ENCODE results near the gene PPP1CA. TPM values are rescaled to one million over a fixed set of nuclear protein-coding genes. Genes with fewer than 3 reads are reported as not detected.

The PPP1CA gene
- total RNA-seq, 1 donor from 2014 or later = 163 TPM

DNA sequence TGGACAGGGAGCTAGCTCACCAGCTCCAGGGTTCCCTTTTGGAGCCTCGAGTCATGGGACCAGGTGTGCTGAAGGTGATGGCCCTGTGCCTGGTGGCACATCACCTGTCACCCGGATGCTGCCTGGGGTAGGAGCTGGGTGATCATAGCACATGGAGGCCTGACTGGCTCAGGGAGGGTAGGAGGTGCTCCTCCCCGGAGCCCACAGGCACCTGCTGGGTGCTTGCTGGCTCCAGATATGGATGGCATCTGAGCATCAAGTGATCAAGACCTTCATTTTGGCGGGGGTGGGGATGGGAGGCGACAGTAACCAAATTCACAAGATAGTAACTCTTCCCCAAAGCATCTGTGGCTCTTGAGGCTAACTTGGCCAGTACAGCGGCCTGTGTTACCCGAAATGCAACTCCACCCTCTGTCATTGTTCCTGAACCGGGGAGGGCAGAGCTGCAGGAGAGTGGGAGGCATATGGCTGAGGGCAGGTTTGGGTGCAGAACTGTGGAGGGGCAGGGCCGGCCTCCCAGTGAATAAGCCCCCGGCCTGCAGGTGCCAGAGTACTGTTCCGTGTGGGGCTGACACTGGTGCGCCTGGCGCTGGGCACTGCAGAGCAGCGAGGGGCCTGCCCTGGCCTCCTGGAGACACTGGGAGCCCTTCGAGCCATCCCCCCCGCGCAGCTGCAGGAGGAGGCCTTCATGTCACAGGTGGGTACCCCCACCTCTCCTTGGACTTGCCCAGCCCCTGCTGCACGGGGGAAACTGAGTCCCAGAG is 7.0 kb upstream of the PPP1CA start:
- Mint-ChIP-seq H3K9me3 (ENCODE audit: unreplicated experiment) (no peaks in the 10 kb centered on the region), H3K27me3 (ENCODE audit: unreplicated experiment) (peaks cover 8% of the 10 kb centered on the region), H3K36me3 (ENCODE audit: unreplicated experiment) (no peaks in the 10 kb centered on the region), H3K4me3 (ENCODE audit: unreplicated experiment) (no peak overlapping the region), H3K4me1 (ENCODE audit: low read depth, unreplicated experiment) (peaks cover 10% of the 10 kb centered on the region), H3K27ac (ENCODE audit: unreplicated experiment) (no peak overlapping the region)
- no peak for DNase-seq
- TF ChIP-seq, protein P1, sequence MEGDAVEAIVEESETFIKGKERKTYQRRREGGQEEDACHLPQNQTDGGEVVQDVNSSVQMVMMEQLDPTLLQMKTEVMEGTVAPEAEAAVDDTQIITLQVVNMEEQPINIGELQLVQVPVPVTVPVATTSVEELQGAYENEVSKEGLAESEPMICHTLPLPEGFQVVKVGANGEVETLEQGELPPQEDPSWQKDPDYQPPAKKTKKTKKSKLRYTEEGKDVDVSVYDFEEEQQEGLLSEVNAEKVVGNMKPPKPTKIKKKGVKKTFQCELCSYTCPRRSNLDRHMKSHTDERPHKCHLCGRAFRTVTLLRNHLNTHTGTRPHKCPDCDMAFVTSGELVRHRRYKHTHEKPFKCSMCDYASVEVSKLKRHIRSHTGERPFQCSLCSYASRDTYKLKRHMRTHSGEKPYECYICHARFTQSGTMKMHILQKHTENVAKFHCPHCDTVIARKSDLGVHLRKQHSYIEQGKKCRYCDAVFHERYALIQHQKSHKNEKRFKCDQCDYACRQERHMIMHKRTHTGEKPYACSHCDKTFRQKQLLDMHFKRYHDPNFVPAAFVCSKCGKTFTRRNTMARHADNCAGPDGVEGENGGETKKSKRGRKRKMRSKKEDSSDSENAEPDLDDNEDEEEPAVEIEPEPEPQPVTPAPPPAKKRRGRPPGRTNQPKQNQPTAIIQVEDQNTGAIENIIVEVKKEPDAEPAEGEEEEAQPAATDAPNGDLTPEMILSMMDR (IDR thresholded peaks at IDR 0.05; ENCODE audit: partially characterized antibody, unreplicated experiment) = no peak

- Mint-ChIP-seq H3K9me3 (ENCODE audit: unreplicated experiment) (no peaks in the 10 kb centered on the region), H3K27me3 (ENCODE audit: unreplicated experiment) (peaks cover 3% of the 10 kb centered on the region), H3K36me3 (ENCODE audit: unreplicated experiment) (no peaks in the 10 kb centered on the region), H3K27ac (ENCODE audit: unreplicated experiment) (no peak overlapping the region), H3K4me1 (ENCODE audit: low read depth, unreplicated experiment) (peaks cover 5% of the 10 kb centered on the region), H3K4me3 (ENCODE audit: unreplicated experiment) (no peak overlapping the region)
- no peak for DNase-seq
- TF ChIP-seq, protein P1 (IDR thresholded peaks at IDR 0.05; ENCODE audit: partially characterized antibody, unreplicated experiment) = no peak
Observed at GRCh38 chr11:67407688-67408163, 6.1 kb upstream of the PPP1CA start.

GRCh38 chr11:67406969-67407687 is 5.5 kb upstream of the PPP1CA start:
- H3K27me3 Mint-ChIP-seq (ENCODE audit: unreplicated experiment) = peaks cover 3% of the 10 kb centered on the region
- H3K4me1 Mint-ChIP-seq (ENCODE audit: low read depth, unreplicated experiment) = peaks cover 5% of the 10 kb centered on the region
- TF ChIP-seq, protein P1 (IDR thresholded peaks at IDR 0.05; ENCODE audit: partially characterized antibody, unreplicated experiment) = no peak
- H3K9me3 Mint-ChIP-seq (ENCODE audit: unreplicated experiment) = no peaks in the 10 kb centered on the region
- H3K36me3 Mint-ChIP-seq (ENCODE audit: unreplicated experiment) = no peaks in the 10 kb centered on the region
- no peak overlapping the region for H3K4me3 Mint-ChIP-seq (ENCODE audit: unreplicated experiment)
- peak overlapping the region; percentile 49 for H3K27ac Mint-ChIP-seq (ENCODE audit: unreplicated experiment)
- no peak for DNase-seq

DNA sequence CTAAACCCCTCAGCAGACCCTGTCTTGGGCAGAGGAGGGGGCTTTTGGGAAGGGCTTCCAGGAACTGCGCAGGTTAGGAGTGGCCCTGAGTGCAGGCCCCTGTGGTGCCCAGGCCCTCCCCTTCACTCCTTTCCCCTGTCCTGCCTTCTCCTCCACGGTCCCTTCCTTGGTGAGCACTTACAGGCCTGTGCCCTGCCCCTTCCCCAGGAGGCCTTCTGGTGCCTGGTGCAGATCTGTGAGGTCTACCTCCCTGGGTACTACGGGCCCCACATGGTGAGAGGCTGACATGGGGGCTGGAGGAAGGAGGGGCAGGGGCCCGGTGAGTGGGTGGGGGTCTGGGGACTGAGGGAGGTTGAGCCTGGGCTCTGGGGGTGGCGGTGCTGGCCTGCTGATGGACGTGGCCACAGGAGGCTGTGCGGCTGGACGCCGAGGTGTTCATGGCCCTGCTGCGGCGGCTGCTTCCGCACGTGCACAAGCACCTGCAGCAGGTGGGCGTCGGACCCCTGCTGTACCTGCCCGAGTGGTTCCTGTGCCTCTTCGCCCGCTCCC is 4.8 kb upstream of the PPP1CA start:
- peaks cover 3% of the 10 kb centered on the region for H3K27me3 Mint-ChIP-seq (ENCODE audit: unreplicated experiment)
- no peaks in the 10 kb centered on the region for H3K36me3 Mint-ChIP-seq (ENCODE audit: unreplicated experiment)
- no peaks in the 10 kb centered on the region for H3K9me3 Mint-ChIP-seq (ENCODE audit: unreplicated experiment)
- H3K27ac Mint-ChIP-seq (ENCODE audit: unreplicated experiment) = no peak overlapping the region
- H3K4me1 Mint-ChIP-seq (ENCODE audit: low read depth, unreplicated experiment) = peaks cover 5% of the 10 kb centered on the region
- no peak for DNase-seq
- no peak overlapping the region for H3K4me3 Mint-ChIP-seq (ENCODE audit: unreplicated experiment)
- TF ChIP-seq, protein P1 (IDR thresholded peaks at IDR 0.05; ENCODE audit: partially characterized antibody, unreplicated experiment) = no peak

Data from glutamatergic neuron (in vitro differentiated cells).